Measurements from ENCODE around the gene TRMT2A.

GRCh38 chr22:20102203-20102780 lies 14.7 kb downstream of the TRMT2A start:
- TF ChIP-seq, protein P1, sequence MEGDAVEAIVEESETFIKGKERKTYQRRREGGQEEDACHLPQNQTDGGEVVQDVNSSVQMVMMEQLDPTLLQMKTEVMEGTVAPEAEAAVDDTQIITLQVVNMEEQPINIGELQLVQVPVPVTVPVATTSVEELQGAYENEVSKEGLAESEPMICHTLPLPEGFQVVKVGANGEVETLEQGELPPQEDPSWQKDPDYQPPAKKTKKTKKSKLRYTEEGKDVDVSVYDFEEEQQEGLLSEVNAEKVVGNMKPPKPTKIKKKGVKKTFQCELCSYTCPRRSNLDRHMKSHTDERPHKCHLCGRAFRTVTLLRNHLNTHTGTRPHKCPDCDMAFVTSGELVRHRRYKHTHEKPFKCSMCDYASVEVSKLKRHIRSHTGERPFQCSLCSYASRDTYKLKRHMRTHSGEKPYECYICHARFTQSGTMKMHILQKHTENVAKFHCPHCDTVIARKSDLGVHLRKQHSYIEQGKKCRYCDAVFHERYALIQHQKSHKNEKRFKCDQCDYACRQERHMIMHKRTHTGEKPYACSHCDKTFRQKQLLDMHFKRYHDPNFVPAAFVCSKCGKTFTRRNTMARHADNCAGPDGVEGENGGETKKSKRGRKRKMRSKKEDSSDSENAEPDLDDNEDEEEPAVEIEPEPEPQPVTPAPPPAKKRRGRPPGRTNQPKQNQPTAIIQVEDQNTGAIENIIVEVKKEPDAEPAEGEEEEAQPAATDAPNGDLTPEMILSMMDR (IDR thresholded peaks at IDR 0.05; ENCODE audit: low read depth, low read length) = no peak
- no peak for TF ChIP-seq EZH2phosphoT487 (IDR thresholded peaks at IDR 0.05; ENCODE audit: low read depth)
